DMS 273 treated with DMSO at 0.1 percent for 48 hours (cell line): ENCODE data around the gene ISL1.

Source experiments
- DNase-seq: peaks from one replicate; lab custom pipeline; 2025; lab: John Stamatoyannopoulos, UW

ISL1 gene

GRCh38 chr5:51383131-51384121, at the start of gene ISL1:
TSS of gene ISL1 (plus strand) at chr5:51383448. CDS start at chr5:51383672, 224 bp downstream.
- peak; percentile 22 for DNase-seq

- DNase-seq, result no peak
These were observed 46.4 kb upstream of the ISL1 start for GRCh38 chr5:51336878-51337277.

- DNase-seq, result no peak
These were observed 38.1 kb upstream of the ISL1 start for GRCh38 chr5:51345106-51345505.

DNA sequence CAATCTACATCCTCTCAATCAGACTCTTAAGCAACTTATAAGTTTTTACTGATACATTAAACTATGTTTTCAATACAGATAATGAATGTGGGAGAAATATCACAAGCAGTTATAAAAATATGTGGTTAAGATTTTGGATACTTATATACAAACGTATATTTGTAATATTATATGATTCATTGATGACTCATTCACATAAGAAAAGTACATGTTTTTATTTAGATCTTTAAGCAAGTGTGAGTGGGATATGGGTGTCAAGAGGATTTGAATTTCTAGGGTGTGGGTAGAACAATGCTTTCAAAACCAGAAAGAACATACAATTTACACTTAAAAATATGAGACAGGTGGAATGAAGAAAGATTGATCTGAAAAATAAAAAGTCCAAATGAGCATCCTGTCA, 36.1 kb upstream of the ISL1 start:
- no peak for DNase-seq

GRCh38 chr5:51347704-51348103, 35.5 kb upstream of the ISL1 start:
- DNase-seq, result no peak

GRCh38 chr5:51371052-51371451, 12.2 kb upstream of the ISL1 start:
- no peak for DNase-seq

GRCh38 chr5:51373880-51374523, 9.2 kb upstream of the ISL1 start:
- no peak for DNase-seq

- DNase-seq, result no peak
These were observed 8.2 kb upstream of the ISL1 start for GRCh38 chr5:51375084-51375483.

- DNase-seq, result no peak
These were observed 6.7 kb upstream of the ISL1 start for GRCh38 chr5:51376509-51376908.

DNA sequence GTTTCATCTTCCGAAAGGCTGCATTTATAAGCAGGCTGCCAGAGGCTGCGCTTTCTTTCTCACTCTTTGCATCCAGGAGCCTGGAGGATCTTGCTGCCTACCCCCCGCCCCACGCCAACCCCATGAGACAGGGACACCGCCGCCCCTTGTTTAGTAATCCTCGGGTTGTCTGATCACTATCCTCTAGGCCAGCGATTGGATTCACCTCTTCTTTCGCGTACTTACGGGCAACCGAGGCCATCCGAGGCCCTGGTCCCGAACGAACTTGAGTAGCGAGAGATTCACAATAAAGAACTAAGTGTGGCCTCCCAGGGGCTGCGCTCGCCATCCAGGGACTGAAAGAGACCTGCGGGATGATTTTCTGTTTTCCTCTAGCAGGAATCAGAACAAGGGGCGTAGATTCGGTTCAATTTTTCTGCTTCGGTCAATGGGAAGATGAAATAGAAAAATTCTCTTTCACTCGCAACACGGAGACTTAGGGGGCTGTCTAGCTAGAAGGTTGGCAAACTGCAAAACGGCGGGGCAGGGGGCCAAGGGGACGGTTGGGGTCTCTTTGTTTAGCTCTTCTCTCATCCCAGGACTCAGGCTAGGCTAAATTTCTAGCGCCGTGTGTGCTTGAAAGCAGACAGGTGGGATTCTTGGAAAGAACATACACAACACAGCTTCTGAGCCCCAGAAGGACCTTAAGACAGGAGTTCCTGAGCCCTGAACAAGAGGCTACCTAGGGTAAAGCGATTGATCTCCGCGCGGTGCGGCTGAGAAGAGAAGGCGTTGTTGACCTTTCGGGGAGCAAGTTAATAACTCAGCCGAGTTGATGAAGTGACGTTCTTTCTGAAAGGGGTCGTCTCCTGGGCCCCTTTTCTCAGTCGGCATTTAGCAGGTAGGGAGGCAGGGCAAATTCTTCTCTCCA, 5.8 kb upstream of the ISL1 start:
- DNase-seq, result no peak

- no peak for DNase-seq
These were observed 5.2 kb upstream of the ISL1 start for GRCh38 chr5:51378061-51378409.

GRCh38 chr5:51378448-51379330, 4.6 kb upstream of the ISL1 start:
- no peak for DNase-seq

DNA sequence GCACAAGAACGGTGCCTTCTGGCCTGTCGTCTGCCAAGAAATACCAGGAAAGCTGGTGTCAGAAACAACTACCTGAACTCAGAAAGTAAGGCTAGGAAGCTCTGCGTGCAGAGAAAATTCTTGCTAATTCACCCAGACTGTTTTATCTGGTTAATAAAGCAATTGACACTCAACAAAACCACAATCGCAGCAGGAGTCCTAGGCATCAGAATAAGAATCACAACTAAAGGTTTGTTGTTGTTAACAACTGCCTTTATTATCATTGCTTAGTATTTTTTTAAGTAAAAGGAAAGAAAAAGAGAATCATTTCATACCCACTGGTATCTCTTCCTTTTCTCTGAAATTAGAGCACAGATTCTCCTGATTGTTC, 3.9 kb upstream of the ISL1 start:
- no peak for DNase-seq

DNA sequence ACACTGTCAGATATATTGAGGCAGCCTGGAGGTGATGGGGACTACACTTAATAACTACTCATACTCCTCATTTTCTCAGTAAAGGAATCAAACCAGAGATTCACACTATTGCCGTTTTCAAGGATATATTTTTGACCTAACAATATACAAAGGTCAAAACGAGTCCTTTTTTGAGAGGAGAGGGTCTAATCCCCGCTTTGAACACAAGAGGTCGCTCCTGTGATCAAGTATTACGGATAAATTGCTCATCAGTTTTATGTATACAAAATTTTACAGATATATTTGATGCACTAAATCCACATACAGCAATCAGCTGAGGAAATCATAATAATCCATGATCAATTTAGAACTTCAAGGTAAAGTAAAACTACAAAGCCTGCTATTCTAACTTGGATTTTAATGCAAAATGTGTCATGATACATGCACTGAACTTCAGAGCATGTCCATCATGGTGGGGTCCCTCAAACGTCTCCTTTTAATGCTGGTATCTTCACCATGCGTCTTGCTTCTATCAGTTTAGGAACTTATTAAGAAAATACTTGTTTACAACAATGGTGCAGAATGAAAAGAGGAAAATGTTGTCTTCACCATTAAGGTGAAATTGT, 2.5 kb upstream of the ISL1 start:
- no peak for DNase-seq

DNA sequence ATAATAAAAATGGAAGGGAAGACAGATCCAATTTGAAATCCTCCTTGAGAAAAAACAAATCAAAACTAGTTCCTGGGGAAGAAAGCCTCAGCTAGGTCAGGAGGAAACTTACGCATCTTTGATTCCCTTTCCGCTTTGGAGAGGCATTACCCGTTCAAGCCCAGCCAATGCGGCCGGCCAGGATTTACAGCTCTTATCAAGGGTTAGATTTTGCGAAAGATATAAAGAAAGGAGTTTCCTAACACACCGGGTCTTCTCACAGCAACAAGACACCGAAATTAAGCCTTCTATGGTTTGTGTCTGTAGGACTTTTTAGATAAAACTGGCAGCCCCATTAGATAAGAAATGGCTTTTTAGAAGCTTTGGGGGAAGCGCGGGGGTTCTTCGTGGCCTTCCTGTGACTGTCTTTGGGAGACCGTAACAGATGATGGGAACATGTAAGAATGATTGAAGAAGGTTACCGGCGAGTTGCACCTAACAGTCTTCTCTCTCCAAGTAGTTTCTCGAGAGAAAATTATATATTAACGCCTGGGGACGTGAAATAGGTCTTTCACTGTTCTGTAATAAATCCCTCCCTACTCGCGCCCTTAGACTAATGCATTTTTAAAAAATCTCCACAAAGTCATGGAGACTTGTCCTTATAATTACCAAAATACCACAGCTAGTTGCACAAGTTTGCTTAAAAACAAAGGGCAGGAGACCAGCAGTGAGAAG, 1.3 kb upstream of the ISL1 start:
- DNase-seq, result no peak

GRCh38 chr5:51382521-51383130, 622 bp upstream of the ISL1 start:
- no peak for DNase-seq

DNA sequence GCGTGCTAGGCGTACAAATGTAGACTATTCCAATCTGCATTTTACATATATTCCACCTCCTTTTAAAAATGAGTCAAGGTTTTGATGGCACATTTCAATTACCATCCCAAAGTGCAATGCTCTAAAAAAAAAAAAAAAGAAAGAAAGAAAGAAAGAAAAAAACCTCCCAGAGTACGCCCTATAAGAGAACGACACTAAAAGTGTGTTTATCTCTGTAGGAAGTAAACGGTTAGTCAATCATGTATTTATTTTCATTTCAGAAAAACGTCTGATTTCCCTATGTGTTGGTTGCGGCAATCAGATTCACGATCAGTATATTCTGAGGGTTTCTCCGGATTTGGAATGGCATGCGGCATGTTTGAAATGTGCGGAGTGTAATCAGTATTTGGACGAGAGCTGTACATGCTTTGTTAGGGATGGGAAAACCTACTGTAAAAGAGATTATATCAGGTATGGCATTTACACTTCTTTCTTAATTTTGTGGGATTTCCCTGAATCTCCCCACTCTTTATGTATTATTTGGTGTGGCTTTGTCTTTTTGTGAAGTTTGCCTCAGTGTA, 1.1 kb downstream of the ISL1 start:
- DNase-seq, result no peak

- no peak for DNase-seq
These were observed 2.0 kb downstream of the ISL1 start for GRCh38 chr5:51385216-51385615.
